ENCODE results near the gene GPC6.

- TF ChIP-seq CTCF (IDR thresholded peaks at IDR 0.05; ENCODE audit: low read depth, low read length), result no peak
- TF ChIP-seq MAX (IDR thresholded peaks at IDR 0.05; ENCODE audit: low read depth, low read length), result peak; percentile 21; the same call in 1 of the 2 replicates
- no peak for TF ChIP-seq POLR2A (IDR thresholded peaks at IDR 0.05; ENCODE audit: extremely low read depth, insufficient read length)
- TF ChIP-seq MYC (IDR thresholded peaks at IDR 0.05; ENCODE audit: low read depth, low read length), result no peak
Measured at GRCh38 chr13:93577105-93577504, 350.5 kb downstream of the GPC6 start.

Data from NB4 (cell line).